GM12878 (cell line): Measurements from ENCODE around the gene UBR7. TPM values are rescaled to one million over a fixed set of nuclear protein-coding genes. Genes with fewer than 3 reads are reported as not detected.

Experiments
- BHLHE40 ChIP-seq, 2 experiments: fragments of 450-650 bp in 1 of 2; IDR thresholded peaks; 2 replicates each; pipeline ENCODE4 v1.6.1; 2011 to 2017; ENCODE audit warnings: low read depth in 2 of 2, borderline replicate concordance in 1 of 2, improper control_type of control experiment in 1 of 2, low read length in 1 of 2, mild to moderate bottlenecking in 1 of 2
- BMI1 ChIP-seq: fragments of 450-650 bp; IDR thresholded peaks from 2 replicates; pipeline ENCODE4 v1.6.1; 2016; ENCODE audit warnings: mild to moderate bottlenecking, moderate library complexity, borderline replicate concordance
- CTCF ChIP-seq, 3 experiments: IDR thresholded peaks in 2 of 3; conservative IDR thresholded peaks in 1 of 3; 2 replicates each; pipeline ENCODE4 v1.5.1; 2011; ENCODE audit warnings: low read depth in 3 of 3, low read length in 3 of 3, mild to moderate bottlenecking in 3 of 3, control low read depth in 2 of 3, moderate library complexity in 2 of 3, inconsistent platforms in 1 of 3, mixed read lengths in 1 of 3; ENCODE audit not compliant: control insufficient read depth in 2 of 3, insufficient read depth in 1 of 3; ENCODE audit errors: extremely low read depth in 1 of 3
- HCFC1 ChIP-seq: fragments of 150-350 bp; IDR thresholded peaks from 2 replicates; pipeline ENCODE4 v1.6.1; 2014; ENCODE audit warnings: low read length
- IRF5 ChIP-seq: fragments of 450-650 bp; IDR thresholded peaks from 2 replicates; pipeline ENCODE4 v1.6.1; 2017; ENCODE audit warnings: borderline replicate concordance
- KLF5 ChIP-seq: fragments of 450-650 bp; IDR thresholded peaks from 2 replicates; pipeline ENCODE4 v1.6.1; 2014; ENCODE audit warnings: mild to moderate bottlenecking; ENCODE audit not compliant: partially characterized antibody
- MAX ChIP-seq: IDR thresholded peaks from 2 replicates; pipeline ENCODE4 v1.6.1; 2012; ENCODE audit warnings: low read depth, low read length, improper control_type of control experiment
- NBN ChIP-seq: fragments of 450-650 bp; IDR thresholded peaks from 2 replicates; pipeline ENCODE4 v1.6.1; 2016
- NFYB ChIP-seq: IDR thresholded peaks from 2 replicates; pipeline ENCODE4 v1.6.1; 2011; ENCODE audit warnings: low read depth, mild to moderate bottlenecking, low read length, improper control_type of control experiment, moderate library complexity; ENCODE audit not compliant: insufficient read depth
- NR2F1 ChIP-seq: fragments of 450-650 bp; conservative IDR thresholded peaks from 2 replicates; pipeline ENCODE4 v1.6.1; 2017; ENCODE audit warnings: mild to moderate bottlenecking
- PAX5 ChIP-seq: IDR thresholded peaks from 2 replicates; pipeline ENCODE4 v1.6.1; 2011; ENCODE audit warnings: low read depth, low read length, borderline replicate concordance
- PBX3 ChIP-seq: IDR thresholded peaks from 2 replicates; pipeline ENCODE4 v1.6.1; 2011; ENCODE audit warnings: mild to moderate bottlenecking, low read depth, low read length, moderate library complexity; ENCODE audit not compliant: insufficient replicate concordance
- PML ChIP-seq: IDR thresholded peaks from 2 replicates; pipeline ENCODE4 v1.6.1; 2012; ENCODE audit warnings: low read length, inconsistent platforms
- POLR2AphosphoS2 ChIP-seq: IDR thresholded peaks from 2 replicates; pipeline ENCODE4 v1.6.1; 2011; ENCODE audit warnings: low read depth, mild to moderate bottlenecking, low read length, improper control_type of control experiment, moderate library complexity
- RAD21 ChIP-seq: IDR thresholded peaks from 2 replicates; pipeline ENCODE4 v1.6.1; 2011; ENCODE audit warnings: mild to moderate bottlenecking, low read depth, low read length, moderate library complexity; ENCODE audit not compliant: insufficient read depth
- RB1 ChIP-seq: fragments of 450-650 bp; formaldehyde crosslinking; IDR thresholded peaks from 2 replicates; pipeline ENCODE4 v1.6.1; 2017; ENCODE audit warnings: mild to moderate bottlenecking, borderline replicate concordance
- REST ChIP-seq: IDR thresholded peaks from 2 replicates; pipeline ENCODE4 v1.6.1; 2012; ENCODE audit warnings: mild to moderate bottlenecking, low read depth, low read length
- SMC3 ChIP-seq: IDR thresholded peaks from 2 replicates; pipeline ENCODE4 v1.6.1; 2011; ENCODE audit warnings: low read length, improper control_type of control experiment, borderline replicate concordance
- TAF1 ChIP-seq: IDR thresholded peaks from 2 replicates; pipeline ENCODE4 v1.6.1; 2011; ENCODE audit warnings: mild to moderate bottlenecking, low read depth, low read length, borderline replicate concordance
- WRNIP1 ChIP-seq: IDR thresholded peaks from 2 replicates; pipeline ENCODE4 v1.6.1; 2011; ENCODE audit warnings: low read depth, low read length, improper control_type of control experiment, borderline replicate concordance
- ZBED1 ChIP-seq: IDR thresholded peaks from 2 replicates; pipeline ENCODE4 v1.6.1; 2016; ENCODE audit warnings: borderline replicate concordance
- ZNF622 ChIP-seq: fragments of 450-650 bp; IDR thresholded peaks from 2 replicates; pipeline ENCODE4 v1.6.1; 2017; ENCODE audit warnings: mild to moderate bottlenecking, inconsistent platforms
- polyA plus RNA-seq, 11 experiments: library from polyadenylated mRNA; depleted of rRNA in 4 of 11; unstranded in 6 of 11; stranded (reverse) in 5 of 11; fragments of >200 nt; fragmentation: Nextera tagmentation in 4 of 11; fragmentation: Illumina TruSeq in 1 of 11; extraction: Ambion mirVana in 4 of 11; extraction: Trizol in 1 of 11; gene quantifications; 1 replicate in 1 of 11; 2 replicates in 10 of 11; pipeline versions ENCODE4 v1.2.1 to v1.2.3, GENCODE V29; 2011 to 2016; ENCODE audit warnings: inconsistent platforms in 2 of 11, missing spikeins in 2 of 11, low read depth in 1 of 11
- total RNA-seq, 4 experiments: library from RNA; depleted of rRNA in 3 of 4; stranded (reverse); fragments of >200 nt in 3 of 4; fragmentation: Illumina TruSeq in 1 of 4; extraction: Trizol in 1 of 4; gene quantifications; 2 replicates each; pipeline versions ENCODE4 v1.2.1 to v1.2.3, GENCODE V29; 2013 to 2021

The UBR7 gene
- total and polyA plus RNA-seq, 10 of the 15 experiments (the other 5 are each of a cell fraction or from before 2014, with no cell fraction given), result 14.3 to 85.6 (median 49.9) TPM

- no peak for TF ChIP-seq IRF5
- peak; percentile 25; the same call in 1 of the 2 replicates for TF ChIP-seq NR2F1
- peak; percentile 53; the same call in 1 of the 2 replicates for TF ChIP-seq POLR2AphosphoS2
- no peak for TF ChIP-seq ZNF622
- 0 out of 2 replicates have a peak, but pooled peaks have one; percentile 24 for TF ChIP-seq NFYB
- no peak for TF ChIP-seq ZBED1
- no peak for TF ChIP-seq KLF5
- peak; percentile 38 to 53; a peak in 2 of 4 replicates for TF ChIP-seq BHLHE40 (IDR thresholded peaks at IDR 0.05; ENCODE audit: borderline replicate concordance in 1 of 2, low read depth in 2 of 2, low read length in 1 of 2)
- TF ChIP-seq PAX5, result no peak
- TF ChIP-seq RAD21, result 0 out of 2 replicates have a peak, but pooled peaks have one; percentile 13
- TF ChIP-seq REST, result 0 out of 2 replicates have a peak, but pooled peaks have one; percentile 11
- TF ChIP-seq PBX3, result peak; percentile 78
- TF ChIP-seq BMI1, result no peak
- peak; percentile 85; the same call in 1 of the 2 replicates for TF ChIP-seq PML
- no peak for TF ChIP-seq SMC3
- peak in 2 of 3 experiments; percentile 16 to 20; a peak in 2 of 6 replicates for TF ChIP-seq CTCF (IDR thresholded peaks at IDR 0.05 in 2 of 3, conservative IDR thresholded peaks at IDR 0.05 in 1 of 3; ENCODE audit: control insufficient read depth in 2 of 3, extremely low read depth in 1 of 3, insufficient read depth in 1 of 3, low read depth in 3 of 3, low read length in 3 of 3)
- 0 out of 2 replicates have a peak, but pooled peaks have one; percentile 50 for TF ChIP-seq NBN
- peak; percentile 99 for TF ChIP-seq RB1
- TF ChIP-seq HCFC1, result no peak
- TF ChIP-seq MAX, result peak; percentile 27
- TF ChIP-seq TAF1, result peak; percentile 85
- no peak for TF ChIP-seq WRNIP1
These were observed at the start of gene UBR7, which contains the start of gene GON7 (continued) for GRCh38 chr14:93206793-93207467.
